HT-29 (cell line): ENCODE data around the gene GPR3. TPM values are rescaled to one million over a fixed set of nuclear protein-coding genes. Genes with fewer than 3 reads are reported as not detected.

Source experiments
- DNase-seq: peaks from one replicate; pipeline ENCODE4 v3.0.0-alpha.2; 2015; ENCODE audit warnings: low spot score
- total RNA-seq: library from RNA; depleted of rRNA; stranded (reverse); fragments of >200 nt; shearing (Covaris generic); gene quantifications from 2 replicates; pipeline ENCODE4 v1.2.3, GENCODE V29; 2014

The GPR3 gene
- total RNA-seq, 1 experiment from 2014 or later = 2.1 TPM

DNA sequence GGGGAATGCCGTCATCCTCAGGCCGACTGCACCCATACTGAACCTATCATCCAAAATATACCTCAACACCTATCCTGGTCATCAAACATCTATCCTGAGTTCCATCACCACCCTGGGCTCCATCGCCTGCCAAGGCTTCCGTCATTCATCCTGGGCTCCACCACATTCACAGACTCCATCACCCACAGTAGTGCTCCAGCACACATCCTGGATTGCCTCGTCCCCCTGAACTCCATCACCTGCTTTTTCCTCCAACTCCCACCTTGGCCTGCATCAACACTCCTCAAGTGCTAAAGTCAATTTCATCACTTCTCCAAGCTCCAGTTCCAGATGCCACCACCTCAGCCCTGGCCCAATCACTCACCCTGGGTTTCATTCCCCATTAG lies 33.5 kb upstream of the GPR3 start:
- DNase-seq = no peak

DNA sequence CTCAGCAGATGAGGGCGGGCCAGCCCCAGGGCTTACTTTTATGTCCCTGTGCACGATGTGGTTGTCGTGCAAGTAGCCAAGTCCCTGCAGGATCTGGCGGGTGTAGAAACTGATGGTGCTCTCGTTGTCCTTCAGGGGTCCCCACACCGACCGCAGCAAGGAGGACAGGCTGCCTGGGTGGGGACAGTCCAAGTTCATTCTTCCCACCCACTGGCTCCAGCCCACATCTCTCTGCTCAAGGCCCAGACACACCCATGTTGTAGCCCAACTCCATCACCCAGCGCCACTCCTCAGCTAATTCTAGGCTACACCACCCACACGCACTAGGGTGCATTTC lies 32.6 kb upstream of the GPR3 start:
- no peak for DNase-seq

- DNase-seq = no peak
Observed at GRCh38 chr1:27360159-27361043, 32.0 kb upstream of the GPR3 start.

DNA sequence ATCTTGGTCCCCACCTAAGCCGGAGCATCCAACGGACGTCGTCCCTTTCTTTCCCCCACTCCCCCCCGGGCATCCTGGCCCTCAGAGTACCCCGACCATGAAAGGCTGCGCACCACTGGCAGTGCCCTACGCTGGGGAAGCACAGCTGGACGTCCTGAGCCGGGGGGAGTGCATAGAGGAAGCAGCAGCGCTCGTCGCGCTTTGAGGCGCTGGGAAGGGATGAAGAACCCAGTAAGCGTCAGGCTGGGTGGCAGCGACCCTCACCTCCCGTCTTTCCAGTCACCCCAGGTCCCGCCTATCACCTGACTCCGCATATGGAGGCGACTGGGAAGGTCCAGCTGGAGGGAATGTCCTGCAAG lies 31.4 kb upstream of the GPR3 start:
- no peak for DNase-seq

DNA sequence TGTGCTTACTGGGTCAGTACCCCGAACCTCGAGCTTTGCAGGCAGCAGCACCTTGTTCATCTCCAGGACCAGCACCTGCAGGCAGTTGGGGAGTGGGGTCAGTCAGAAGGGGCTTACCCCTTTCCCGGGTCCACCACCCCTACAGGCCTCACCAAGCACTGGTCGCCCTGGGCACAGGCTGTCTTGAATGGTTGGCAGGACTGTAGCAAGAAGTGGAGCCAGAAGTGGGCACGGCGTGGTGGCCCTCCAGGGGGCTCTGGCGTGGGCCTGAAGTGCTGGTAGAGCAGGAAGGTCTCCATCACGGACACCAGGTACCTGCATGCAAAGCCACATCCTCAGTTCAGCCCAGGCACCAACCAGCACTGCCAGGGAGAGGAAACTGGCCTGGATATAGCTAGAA lies 30.9 kb upstream of the GPR3 start:
- DNase-seq = no peak

DNA sequence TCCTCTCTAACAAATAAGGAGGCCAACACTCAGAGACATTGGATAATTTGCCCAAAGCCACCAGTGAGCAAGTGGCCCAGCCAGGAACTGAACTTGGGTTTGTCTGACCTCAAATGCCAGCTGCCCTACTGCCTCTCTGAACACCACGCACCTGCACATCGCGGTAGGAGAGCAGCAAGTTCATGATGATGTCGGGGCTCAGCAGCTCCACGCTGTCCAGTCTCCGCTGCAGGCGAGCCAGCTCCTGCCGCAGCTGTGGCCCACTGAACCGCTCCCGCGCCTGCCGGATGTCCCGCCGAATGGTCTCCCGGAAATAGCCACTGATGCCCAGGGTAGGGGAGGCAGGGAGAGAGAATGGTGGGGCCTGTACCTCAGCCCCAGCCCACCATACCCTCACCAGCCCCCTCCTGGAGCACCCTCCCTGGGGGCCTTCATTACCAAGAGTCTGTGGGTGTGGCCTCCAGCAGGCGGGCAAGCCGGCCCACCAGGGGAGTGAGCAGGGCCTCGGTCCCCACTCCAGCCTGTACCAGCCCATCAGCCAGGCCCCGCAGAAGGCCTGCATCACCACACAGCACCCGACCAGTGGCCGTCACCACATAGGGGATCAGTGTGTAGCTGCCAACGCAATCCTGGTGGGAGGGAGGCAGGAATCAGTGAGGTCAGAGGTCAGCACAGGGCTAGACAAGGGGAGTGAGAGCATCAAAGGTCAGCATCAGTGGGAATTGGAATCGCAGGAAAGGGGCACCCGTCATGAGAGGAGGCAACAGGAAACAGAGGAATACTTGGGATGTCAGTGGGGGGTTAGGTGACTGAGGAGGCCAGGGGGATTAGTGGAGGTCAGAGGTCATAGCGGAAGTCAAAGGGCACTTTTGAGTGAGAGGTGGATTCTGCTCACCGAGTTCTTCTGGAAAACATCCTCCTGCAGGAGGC lies 28.4 kb upstream of the GPR3 start:
- DNase-seq = no peak

DNA sequence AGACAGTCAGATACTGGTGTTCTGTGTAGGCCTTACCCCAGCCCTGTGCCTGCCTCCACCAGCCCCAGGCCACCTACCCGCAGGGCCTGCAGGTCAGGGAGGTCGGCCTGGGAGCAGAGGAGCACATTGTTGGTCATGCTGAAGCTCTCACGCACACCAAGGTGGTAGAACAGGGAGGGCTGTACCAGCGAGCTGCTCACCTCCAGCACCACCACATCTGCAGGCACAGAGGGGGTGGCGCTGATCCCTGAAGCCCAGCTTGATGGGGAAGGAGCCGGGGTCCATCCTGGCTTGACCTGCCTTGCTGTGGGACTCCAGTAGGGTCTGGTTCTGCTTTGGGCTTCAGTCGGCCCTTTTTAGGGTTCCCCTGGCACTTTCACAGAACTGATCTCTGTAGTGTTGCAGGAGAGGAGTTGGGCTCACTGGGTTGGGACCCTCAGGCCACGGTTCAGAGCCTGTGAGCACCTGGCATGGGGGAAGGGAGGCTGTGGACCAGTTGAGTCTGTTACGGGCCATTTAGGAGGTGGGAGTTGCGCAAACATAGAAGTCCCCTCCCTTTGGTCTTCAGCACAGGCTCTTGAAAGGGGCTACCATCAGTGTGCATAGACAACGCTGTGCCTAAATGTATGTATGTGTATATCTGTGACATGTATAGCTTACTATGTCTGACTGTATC lies 27.6 kb upstream of the GPR3 start:
- DNase-seq = no peak

DNA sequence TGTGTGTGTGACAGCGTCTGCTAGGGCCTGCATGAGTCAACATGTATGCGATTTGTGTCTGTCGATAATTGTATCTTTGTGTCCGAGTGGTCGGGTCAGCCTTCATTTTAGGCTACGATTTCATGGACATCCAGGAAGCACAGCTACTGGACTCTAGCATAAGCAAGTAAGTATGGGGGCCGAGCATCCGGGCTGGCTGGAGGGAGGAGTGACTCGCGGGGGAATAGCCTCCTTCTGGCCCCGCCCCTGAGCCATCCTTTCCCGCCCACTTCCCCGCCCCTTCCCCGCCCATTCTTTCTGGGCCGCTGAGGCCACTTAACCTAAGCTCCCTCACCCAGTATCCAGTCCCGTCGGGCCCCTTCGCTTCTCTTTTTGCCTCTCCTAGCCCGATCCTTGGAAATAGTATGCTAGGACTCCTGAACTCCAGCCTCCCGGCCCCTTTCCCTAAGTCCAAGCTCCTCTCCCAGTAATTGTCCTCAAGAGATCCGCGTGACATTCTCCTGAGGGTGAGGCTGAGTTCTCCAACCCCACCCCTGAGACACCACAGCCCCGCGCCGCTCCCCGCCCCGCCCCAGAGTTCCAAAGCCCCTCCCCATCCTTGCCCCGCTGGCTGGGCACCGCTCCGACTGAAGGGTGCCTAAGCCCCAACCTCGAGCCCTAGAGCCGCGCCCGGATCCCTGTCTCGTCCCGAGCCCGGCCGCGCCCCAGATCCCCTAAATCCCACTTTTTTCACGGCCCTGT lies 26.9 kb upstream of the GPR3 start:
- peak; percentile 91 for DNase-seq

DNA sequence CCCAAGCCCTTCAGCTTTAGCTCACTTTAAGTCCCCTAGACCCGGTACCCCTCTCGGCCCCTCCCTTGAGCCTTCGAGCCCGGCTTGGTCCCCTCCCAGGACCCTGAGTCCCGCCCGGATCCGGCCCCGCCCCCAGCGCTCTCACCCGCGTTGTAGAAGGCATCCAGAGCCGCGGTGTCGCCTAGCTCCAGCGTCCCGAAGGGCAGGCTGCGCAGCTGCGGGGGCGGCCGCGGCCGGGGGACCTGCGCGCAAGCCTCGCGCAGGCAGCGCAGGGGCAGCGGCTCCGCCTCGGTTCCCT lies 26.4 kb upstream of the GPR3 start:
- DNase-seq = peak; percentile 65

DNA sequence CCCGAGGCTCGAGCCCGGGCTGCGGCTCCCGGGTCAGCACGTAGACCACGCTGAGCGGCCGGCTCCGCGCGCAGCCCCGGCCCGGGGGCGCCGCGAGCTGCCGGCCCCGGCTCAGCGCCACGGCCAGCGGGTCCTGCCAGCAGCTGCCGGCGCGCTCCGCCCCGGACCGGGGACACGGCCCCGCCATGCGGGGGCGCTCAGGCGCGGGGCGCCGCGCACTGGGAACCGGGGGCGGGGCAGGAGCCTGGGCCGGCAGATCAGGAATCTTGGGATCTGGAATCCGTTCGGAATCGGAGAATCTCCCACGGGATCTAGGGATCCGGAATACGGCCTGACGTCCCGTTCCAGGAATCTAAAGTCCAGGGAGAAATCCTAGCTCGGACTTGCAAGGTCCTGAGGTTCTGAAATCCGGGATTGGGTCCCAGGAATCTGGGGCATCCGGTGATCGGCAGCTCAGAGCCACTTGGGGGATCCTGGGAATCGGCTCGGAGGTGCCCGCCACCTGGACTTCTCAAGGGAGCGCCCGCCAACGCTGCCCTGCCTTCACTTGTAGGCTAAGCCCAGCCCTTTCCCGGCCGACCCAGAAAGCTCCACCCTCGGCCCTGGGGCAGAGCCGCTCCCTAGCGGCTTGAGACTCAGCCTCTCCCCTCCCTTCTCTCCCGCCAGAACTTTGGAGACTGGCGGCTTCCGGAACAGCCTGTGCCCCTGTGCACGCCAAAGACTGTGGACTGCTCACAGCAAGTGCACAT lies 25.8 kb upstream of the GPR3 start, which contains the start of gene MAP3K6:
Gene MAP3K6 (minus strand): TSS at position 551 of the 749 bp plus-strand sequence. CDS start 364 bp downstream, at position 187.
- DNase-seq = peak; percentile 81

DNA sequence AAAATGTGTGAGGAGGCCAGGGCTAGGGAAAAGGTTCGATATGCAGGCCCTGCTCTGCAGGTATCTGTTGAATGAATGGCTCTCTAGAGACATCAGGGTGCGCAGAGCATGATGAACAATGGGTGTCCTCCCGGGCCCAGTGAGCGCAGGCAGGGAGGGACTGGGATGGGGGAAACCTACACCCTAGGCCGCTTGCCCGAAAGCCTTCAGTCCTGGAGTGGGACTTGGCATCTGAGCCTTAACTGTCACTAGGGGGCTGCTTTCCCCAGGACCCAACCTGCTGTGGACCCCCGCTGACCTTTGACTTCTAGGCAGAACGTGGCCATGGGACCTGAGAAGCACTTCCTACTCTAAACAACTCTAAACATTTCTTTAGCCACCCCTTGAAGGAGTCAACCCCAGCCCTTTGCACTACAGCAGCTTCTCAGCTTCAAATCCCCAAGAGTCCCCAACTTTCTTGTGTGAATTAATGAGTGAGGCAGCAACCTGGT lies 25.2 kb upstream of the GPR3 start:
- DNase-seq = no peak

DNA sequence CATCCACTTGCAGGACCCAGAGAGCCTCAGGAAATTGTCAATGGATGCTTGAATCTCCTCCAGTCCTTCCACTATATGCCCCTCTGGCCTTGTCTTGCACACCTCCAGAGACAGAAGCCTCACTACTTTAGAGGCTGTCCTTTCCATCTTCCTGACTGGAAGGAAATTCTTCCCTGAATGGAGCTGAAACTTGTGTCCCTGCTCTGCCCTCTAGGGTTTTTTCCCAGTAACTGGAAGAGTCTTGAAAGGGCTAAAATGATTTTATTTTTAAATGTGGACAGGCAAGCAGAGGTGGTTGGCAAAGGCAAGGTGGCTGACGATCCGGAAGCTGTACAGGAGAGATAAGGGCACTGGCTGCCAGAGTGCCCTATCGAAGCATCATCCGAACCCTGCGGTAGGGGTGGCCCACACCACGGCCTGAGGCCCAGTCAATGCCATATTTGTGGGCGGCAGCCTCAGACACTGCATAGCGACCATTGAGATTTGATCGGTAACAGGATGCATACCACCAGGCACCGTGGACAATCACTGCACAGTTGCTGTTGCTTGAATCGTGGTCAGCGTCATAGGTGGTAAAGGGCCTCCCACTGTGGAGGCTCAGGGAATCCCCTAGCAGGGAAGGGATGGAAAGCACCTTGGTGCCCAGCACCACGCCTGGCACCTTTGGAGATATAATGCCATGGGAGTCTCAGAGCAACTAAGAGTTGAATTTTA lies 23.4 kb upstream of the GPR3 start:
- peak; percentile 39 for DNase-seq

DNA sequence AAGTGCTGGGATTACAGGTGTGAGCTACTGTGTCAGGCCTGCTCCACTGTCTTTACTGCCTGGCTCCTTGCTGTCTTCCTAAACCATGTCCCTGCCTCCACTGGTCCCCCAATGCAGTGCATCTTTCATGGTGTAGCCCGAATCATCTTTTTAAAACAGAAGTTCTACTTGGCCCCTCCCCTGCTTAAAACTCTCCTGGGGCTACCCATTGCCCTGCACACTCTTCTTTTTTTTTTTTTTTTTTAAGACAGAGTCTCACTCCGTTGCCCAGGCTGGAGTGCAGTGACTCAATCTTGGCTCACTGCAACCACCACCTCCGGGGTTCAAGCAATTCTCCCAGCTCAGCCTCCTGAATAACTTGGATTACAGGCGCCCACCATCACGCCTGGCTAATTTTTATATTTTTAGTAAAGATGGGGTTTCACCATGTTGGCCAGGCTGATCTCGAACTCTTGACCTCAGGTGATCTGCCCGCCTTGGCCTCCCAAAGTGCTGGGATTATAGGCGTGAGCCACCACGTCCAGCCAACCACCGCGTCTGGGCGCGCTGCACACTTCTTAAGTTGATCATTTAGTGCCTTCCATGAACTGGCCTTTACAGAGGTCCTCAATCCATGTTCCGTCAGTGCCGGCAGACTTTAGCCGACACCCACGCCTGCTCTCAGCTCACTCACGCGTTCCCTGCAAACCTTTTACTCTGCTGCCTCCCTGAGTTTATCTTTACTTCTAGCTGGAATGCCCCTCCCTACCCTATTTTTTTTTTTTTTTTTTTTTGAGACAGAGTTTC lies 20.2 kb upstream of the GPR3 start:
- no peak for DNase-seq

DNA sequence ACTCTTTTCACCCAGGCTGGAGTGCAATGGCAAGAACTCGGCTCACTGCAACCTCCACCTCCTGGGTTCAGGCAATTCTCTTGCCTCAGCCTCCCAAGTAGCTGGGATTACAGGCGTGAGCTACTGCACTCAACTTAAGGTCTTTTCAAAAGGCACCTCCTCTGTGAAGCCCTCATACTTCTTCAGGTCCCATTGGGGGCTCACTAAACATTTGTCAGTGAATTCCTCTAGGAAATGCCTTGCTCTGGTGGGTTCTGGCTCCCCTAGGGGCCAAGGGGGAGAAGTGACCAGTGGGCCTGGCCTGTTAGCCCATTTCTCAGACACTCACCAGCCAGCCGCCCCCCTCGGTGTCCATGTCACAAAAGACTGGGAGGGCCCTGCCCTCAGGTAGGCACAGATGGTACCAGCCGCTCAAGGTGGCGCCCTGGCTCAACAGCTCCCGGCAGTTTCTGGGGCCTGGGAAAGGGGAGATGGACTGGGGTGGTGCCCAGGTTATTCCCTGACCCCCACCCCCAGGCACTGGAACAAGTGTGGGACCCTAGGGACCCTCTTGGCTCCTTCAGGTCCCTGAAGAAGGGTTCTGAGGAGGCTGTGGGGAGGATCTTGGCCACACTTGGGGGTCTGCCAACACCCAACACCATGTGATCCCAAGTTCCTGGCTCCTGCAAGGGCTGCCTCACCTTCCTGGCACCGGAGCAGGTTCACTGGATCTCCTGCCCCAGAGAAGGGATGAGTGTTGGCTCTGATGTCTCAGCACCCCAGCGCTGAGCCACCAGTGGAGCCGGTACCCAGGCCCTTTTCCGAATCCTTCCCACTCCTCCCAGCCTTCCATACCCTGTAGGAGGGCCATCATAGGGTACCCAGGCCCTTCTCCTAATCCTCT lies 19.4 kb upstream of the GPR3 start:
- DNase-seq = no peak

- DNase-seq = no peak
Observed at GRCh38 chr1:27374362-27375086, 17.9 kb upstream of the GPR3 start, which contains the start of gene FCN3. Gene FCN3, minus strand, starts transcription at chr1:27374824. Its CDS starts 6 bp downstream, at chr1:27374818.

GRCh38 chr1:27377760-27378495 lies 14.5 kb upstream of the GPR3 start:
- DNase-seq = no peak
